ENCODE results near the gene ROR2. TPM values are rescaled to one million over a fixed set of nuclear protein-coding genes. Genes with fewer than 3 reads are reported as not detected.
A peak's percentile ranks its signal among the peaks of the same experiment; 100 is the strongest.

ROR2 gene
- total RNA-seq, 6 experiments from 2014 or later = 0.09 TPM; not detected in 5

- TF ChIP-seq CTCF (IDR thresholded peaks at IDR 0.05) = no peak
- Mint-ChIP-seq H3K36me3 (ENCODE audit: low read depth) (no peaks in the 10 kb centered on the region), H3K27ac (no peak overlapping the region), H3K27me3 (ENCODE audit: insufficient read depth) (peaks cover 19% of the 10 kb centered on the region), H3K4me3 (no peak overlapping the region), H3K9me3 (no peaks in the 10 kb centered on the region), H3K4me1 (ENCODE audit: low read depth) (no peaks in the 10 kb centered on the region)
- DNase-seq = no peak
These were observed 129.8 kb downstream of the ROR2 start for GRCh38 chr9:91820126-91820750.

GRCh38 chr9:91818647-91819403 lies 131.2 kb downstream of the ROR2 start:
- TF ChIP-seq CTCF (IDR thresholded peaks at IDR 0.05) = no peak
- peaks cover 23% of the 10 kb centered on the region for H3K27me3 Mint-ChIP-seq (ENCODE audit: insufficient read depth)
- no peak for DNase-seq
- H3K36me3 Mint-ChIP-seq (ENCODE audit: low read depth) = no peaks in the 10 kb centered on the region
- H3K9me3 Mint-ChIP-seq = no peaks in the 10 kb centered on the region
- H3K4me1 Mint-ChIP-seq (ENCODE audit: low read depth) = no peaks in the 10 kb centered on the region
- H3K27ac Mint-ChIP-seq = no peak overlapping the region
- H3K4me3 Mint-ChIP-seq = no peak overlapping the region

- Mint-ChIP-seq H3K27ac (no peak overlapping the region), H3K36me3 (ENCODE audit: low read depth) (no peaks in the 10 kb centered on the region), H3K27me3 (ENCODE audit: insufficient read depth) (peaks cover 22% of the 10 kb centered on the region), H3K4me3 (peak overlapping the region; percentile 22; the same call in 1 of the 2 replicates), H3K9me3 (no peaks in the 10 kb centered on the region), H3K4me1 (ENCODE audit: low read depth) (no peaks in the 10 kb centered on the region)
- TF ChIP-seq CTCF (IDR thresholded peaks at IDR 0.05) = no peak
- DNase-seq = no peak
These were observed 131.8 kb downstream of the ROR2 start for GRCh38 chr9:91818225-91818585.

GRCh38 chr9:91817493-91818224 lies 132.4 kb downstream of the ROR2 start:
- TF ChIP-seq CTCF (IDR thresholded peaks at IDR 0.05) = no peak
- H3K27me3 Mint-ChIP-seq (ENCODE audit: insufficient read depth) = peaks cover 17% of the 10 kb centered on the region
- H3K9me3 Mint-ChIP-seq = no peaks in the 10 kb centered on the region
- H3K36me3 Mint-ChIP-seq (ENCODE audit: low read depth) = no peaks in the 10 kb centered on the region
- peak overlapping the region; percentile 22 for H3K4me3 Mint-ChIP-seq
- peak overlapping the region; percentile 29; the same call in 1 of the 2 replicates for H3K27ac Mint-ChIP-seq
- DNase-seq = peak; percentile 54
- no peaks in the 10 kb centered on the region for H3K4me1 Mint-ChIP-seq (ENCODE audit: low read depth)

GRCh38 chr9:91817106-91817492 lies 132.9 kb downstream of the ROR2 start:
- no peaks in the 10 kb centered on the region for H3K36me3 Mint-ChIP-seq (ENCODE audit: low read depth)
- H3K9me3 Mint-ChIP-seq = no peaks in the 10 kb centered on the region
- no peak for DNase-seq
- peaks cover 11% of the 10 kb centered on the region for H3K27me3 Mint-ChIP-seq (ENCODE audit: insufficient read depth)
- no peaks in the 10 kb centered on the region for H3K4me1 Mint-ChIP-seq (ENCODE audit: low read depth)
- H3K27ac Mint-ChIP-seq = no peak overlapping the region
- TF ChIP-seq CTCF (IDR thresholded peaks at IDR 0.05) = no peak
- H3K4me3 Mint-ChIP-seq = no peak overlapping the region

All from HFFc6 (cell line).